ENCODE data around the gene DCTD. TPM values are rescaled to one million over a fixed set of nuclear protein-coding genes. Genes with fewer than 3 reads are reported as not detected.

The DCTD gene
- total RNA-seq, 1 experiment from 2014 or later, result 100 TPM

- peaks cover 17 to 28% (median 24%) of the 10 kb centered on the region in 3 experiments for H3K36me3 Mint-ChIP-seq (ENCODE audit: insufficient read depth in 1 of 3, low read depth in 3 of 3)
- Histone ChIP-seq H4K5ac (ENCODE audit: insufficient read length, low read depth, low read length) (no peak overlapping the region), H4K20me1 (ENCODE audit: control insufficient read depth, insufficient read depth, insufficient read length) (no peaks in the 10 kb centered on the region), H2BK15ac (ENCODE audit: low read depth, low read length) (no peak overlapping the region), H3K4me1 (ENCODE audit: insufficient read depth, low read length) (no peaks in the 10 kb centered on the region), H3K4me2 (ENCODE audit: insufficient read depth, insufficient read length, low read length) (no peak overlapping the region), H3K56ac (ENCODE audit: insufficient read length, low read depth, low read length) (no peak overlapping the region), H3K14ac (ENCODE audit: insufficient read depth, low read length) (no peak overlapping the region), H3K4ac (ENCODE audit: low read depth, low read length) (no peak overlapping the region), H4K91ac (ENCODE audit: insufficient read length, low read depth, low read length) (no peak overlapping the region), H3K79me1 (ENCODE audit: insufficient read depth, low read depth, low read length, poor library complexity, severe bottlenecking) (no peaks in the 10 kb centered on the region), H3K23ac (ENCODE audit: insufficient read length, low read depth, low read length) (no peak overlapping the region), H3K79me2 (ENCODE audit: insufficient read depth, low read length) (no peaks in the 10 kb centered on the region), H4K8ac (replicated peaks; ENCODE audit: insufficient read length, low read depth, low read length) (no peak overlapping the region), H3K23me2 (ENCODE audit: insufficient read length, low read depth, low read length, poor library complexity, severe bottlenecking) (no peaks in the 10 kb centered on the region), H3K9ac (ENCODE audit: extremely low read depth, insufficient read length, low read length) (no peak overlapping the region), H2BK20ac (ENCODE audit: low read depth, low read length, poor library complexity, severe bottlenecking) (no peak overlapping the region), H2BK120ac (ENCODE audit: low read depth, low read length, poor library complexity, severe bottlenecking) (no peak overlapping the region), H2BK5ac (ENCODE audit: insufficient read length, low read length) (no peak overlapping the region), H2BK12ac (ENCODE audit: insufficient read length, low read depth, low read length) (no peak overlapping the region), H2AK5ac (ENCODE audit: insufficient read length, low read length) (no peak overlapping the region), H3K18ac (ENCODE audit: insufficient read length, low read depth, low read length) (no peak overlapping the region), H3K27ac (ENCODE audit: insufficient read length, low read depth, low read length) (no peak overlapping the region), H2AFZ (ENCODE audit: low read length) (no peak overlapping the region), H3T11ph (ENCODE audit: low read length) (no peak overlapping the region), H3K9me3 (ENCODE audit: control insufficient read depth, low read depth, low read length) (peaks cover 5% of the 10 kb centered on the region), H3K27me3 (ENCODE audit: insufficient read depth, low read length) (no peaks in the 10 kb centered on the region)
- H3K4me1 Mint-ChIP-seq, result peaks cover 0 to 5% of the 10 kb centered on the region in 2 experiments; a peak in 1 of 4 replicates
- WGBS (ENCODE audit: extremely low coverage, insufficient read length, low lambda C conversion rate), result no CpG with 5 or more reads among the region's 9 CpGs
- DNase-seq, result no peak
- H3K27me3 Mint-ChIP-seq (ENCODE audit: low read depth), result no peaks in the 10 kb centered on the region
- H3K27ac Mint-ChIP-seq, result peak overlapping the region in 1 of 3 experiments; percentile 67; a peak in 1 of 7 replicates
- H3K9me3 Mint-ChIP-seq, result peaks cover 13 to 17% of the 10 kb centered on the region in 2 experiments
- no peak overlapping the region for H3K4me3 Mint-ChIP-seq
- TF ChIP-seq, protein P1, sequence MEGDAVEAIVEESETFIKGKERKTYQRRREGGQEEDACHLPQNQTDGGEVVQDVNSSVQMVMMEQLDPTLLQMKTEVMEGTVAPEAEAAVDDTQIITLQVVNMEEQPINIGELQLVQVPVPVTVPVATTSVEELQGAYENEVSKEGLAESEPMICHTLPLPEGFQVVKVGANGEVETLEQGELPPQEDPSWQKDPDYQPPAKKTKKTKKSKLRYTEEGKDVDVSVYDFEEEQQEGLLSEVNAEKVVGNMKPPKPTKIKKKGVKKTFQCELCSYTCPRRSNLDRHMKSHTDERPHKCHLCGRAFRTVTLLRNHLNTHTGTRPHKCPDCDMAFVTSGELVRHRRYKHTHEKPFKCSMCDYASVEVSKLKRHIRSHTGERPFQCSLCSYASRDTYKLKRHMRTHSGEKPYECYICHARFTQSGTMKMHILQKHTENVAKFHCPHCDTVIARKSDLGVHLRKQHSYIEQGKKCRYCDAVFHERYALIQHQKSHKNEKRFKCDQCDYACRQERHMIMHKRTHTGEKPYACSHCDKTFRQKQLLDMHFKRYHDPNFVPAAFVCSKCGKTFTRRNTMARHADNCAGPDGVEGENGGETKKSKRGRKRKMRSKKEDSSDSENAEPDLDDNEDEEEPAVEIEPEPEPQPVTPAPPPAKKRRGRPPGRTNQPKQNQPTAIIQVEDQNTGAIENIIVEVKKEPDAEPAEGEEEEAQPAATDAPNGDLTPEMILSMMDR (conservative IDR thresholded peaks at IDR 0.05), result no peak
Observed at GRCh38 chr4:182879913-182880312, 37.3 kb downstream of the DCTD start.
